ENCODE results near the gene GLI3. TPM values are rescaled to one million over a fixed set of nuclear protein-coding genes. Genes with fewer than 3 reads are reported as not detected.

Gene GLI3
- total RNA-seq, 1 donor from 2014 or later, result 2.2 TPM

DNA sequence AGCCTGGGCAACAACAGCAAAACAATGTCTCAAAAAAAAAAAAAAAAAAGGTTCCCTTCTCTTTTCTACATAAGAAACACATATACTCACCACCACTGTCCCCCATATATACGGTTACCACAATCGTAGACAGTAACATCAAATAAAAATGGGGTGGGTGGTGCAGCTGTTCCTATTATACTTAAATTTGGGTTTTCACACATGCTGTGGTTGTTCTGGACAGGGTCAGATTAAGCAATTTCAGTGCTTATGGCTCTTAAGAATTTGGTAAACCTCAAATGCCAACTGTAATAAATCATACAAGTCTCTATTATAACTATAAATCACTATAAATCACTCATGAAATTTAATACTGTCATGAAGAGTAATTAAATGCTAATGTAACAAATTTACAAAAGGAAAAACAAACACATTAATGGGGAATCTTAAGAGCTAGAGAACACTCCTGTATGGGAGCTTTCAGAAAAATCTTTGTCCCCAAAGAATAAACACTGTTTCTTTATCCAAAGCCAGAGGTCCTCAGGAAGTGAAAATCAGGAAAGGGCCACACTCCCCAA, 143.6 kb downstream of the GLI3 start:
- Histone ChIP-seq H3K27ac (no peak overlapping the region), H3K4me1 (peaks cover 0 to 5% of the 10 kb centered on the region in 2 donors), H3K36me3 (no peaks in the 10 kb centered on the region), H3K4me3 (no peak overlapping the region), H3K27me3 (no peaks in the 10 kb centered on the region), H3K9me3 (no peaks in the 10 kb centered on the region)
- no peak for TF ChIP-seq CTCF (IDR thresholded peaks at IDR 0.05)
- DNase-seq (ENCODE audit: low spot score in 2 of 2), result no peak
- intact Hi-C loops (cut with DNase I), result no loop called here

DNA sequence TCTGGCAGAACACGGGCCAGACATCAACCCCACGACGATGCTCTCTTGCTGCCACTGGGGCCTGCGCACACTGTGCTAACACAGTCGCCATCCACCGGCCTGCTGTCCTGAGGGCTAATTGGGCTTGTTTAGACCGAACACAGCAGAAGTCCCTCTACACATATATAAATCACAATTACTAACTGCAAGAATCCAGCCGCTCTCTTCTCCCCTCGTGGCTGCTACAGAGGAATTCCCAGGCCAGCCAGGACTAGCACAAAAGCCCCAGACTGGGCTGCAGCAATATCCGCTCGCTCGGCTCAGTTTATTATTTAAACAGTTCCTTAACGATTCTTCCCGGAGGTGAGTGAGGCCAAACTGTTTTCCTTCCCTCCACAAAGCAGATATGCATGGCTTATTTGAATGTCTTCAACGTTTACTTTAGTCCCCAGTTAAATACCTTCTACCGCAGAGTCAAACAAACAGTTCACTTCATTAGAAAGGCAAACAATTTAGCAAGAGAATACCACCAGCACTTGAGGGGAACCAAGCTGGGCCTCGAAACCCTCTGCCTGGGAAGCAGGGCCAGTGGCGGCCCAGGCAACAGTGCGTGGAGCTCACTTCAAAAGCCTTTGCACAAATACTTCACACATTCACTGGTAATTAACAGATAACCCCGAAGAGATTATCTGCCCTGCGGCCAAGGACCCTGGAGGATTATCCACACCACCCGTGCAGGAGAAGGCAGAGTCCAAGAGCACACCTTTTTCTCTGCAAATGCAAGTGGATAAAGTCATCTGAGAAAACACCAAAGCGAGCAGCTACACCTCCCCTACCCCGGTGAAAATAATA, 145.3 kb downstream of the GLI3 start:
- Histone ChIP-seq H3K36me3 (no peaks in the 10 kb centered on the region), H3K27me3 (no peaks in the 10 kb centered on the region), H3K4me1 (peaks cover 0 to 3% of the 10 kb centered on the region in 2 donors), H3K27ac (no peak overlapping the region), H3K9me3 (no peaks in the 10 kb centered on the region), H3K4me3 (no peak overlapping the region)
- DNase-seq (ENCODE audit: low spot score in 2 of 2), result no peak
- TF ChIP-seq CTCF (IDR thresholded peaks at IDR 0.05), result no peak
- intact Hi-C loops (cut with DNase I), result no loop called here

- Histone ChIP-seq H3K9me3 (no peaks in the 10 kb centered on the region), H3K27me3 (no peaks in the 10 kb centered on the region), H3K36me3 (no peaks in the 10 kb centered on the region), H3K4me1 (no peaks in the 10 kb centered on the region), H3K27ac (no peak overlapping the region), H3K4me3 (no peak overlapping the region)
- intact Hi-C loops (cut with DNase I), result no loop called here
- no peak for DNase-seq (ENCODE audit: low spot score in 2 of 2)
- TF ChIP-seq CTCF (IDR thresholded peaks at IDR 0.05), result no peak
Observed at GRCh38 chr7:42090806-42091205, 146.2 kb downstream of the GLI3 start.

- no peak for TF ChIP-seq CTCF (IDR thresholded peaks at IDR 0.05)
Observed at GRCh38 chr7:42090056-42090455, 147.0 kb downstream of the GLI3 start.

GRCh38 chr7:42087616-42088015, 149.4 kb downstream of the GLI3 start:
- no peaks in the 10 kb centered on the region for H3K4me1 ChIP-seq
- H3K36me3 ChIP-seq, result no peaks in the 10 kb centered on the region
- H3K9me3 ChIP-seq, result no peaks in the 10 kb centered on the region
- no peak for DNase-seq (ENCODE audit: low spot score in 2 of 2)
- intact Hi-C loops (cut with DNase I), result no loop called here
- H3K27me3 ChIP-seq, result no peaks in the 10 kb centered on the region
- no peak overlapping the region for H3K4me3 ChIP-seq
- no peak overlapping the region for H3K27ac ChIP-seq
- TF ChIP-seq CTCF (IDR thresholded peaks at IDR 0.05), result no peak

More at GRCh38 chr7:42090056-42090455, 147.0 kb downstream of the GLI3 start:
- intact Hi-C loops (cut with DNase I), result no loop called here
- DNase-seq (ENCODE audit: low spot score in 2 of 2), result no peak
- H3K9me3 ChIP-seq, result no peaks in the 10 kb centered on the region
- no peaks in the 10 kb centered on the region for H3K4me1 ChIP-seq
- H3K36me3 ChIP-seq, result no peaks in the 10 kb centered on the region
- no peak overlapping the region for H3K27ac ChIP-seq
- H3K27me3 ChIP-seq, result no peaks in the 10 kb centered on the region
- no peak overlapping the region for H3K4me3 ChIP-seq
